NK-92 (cell line): ENCODE results near the gene CTAGE15.
"Not testable (repeated sequence)": the region's sequence is repeated elsewhere in the genome, so short reads cannot be mapped to it uniquely, and the experiment has no call there.

Experiments used
- DNase-seq: peaks from one replicate; lab custom pipeline; 2025; ENCODE audit not compliant: unreplicated experiment; lab: John Stamatoyannopoulos, UW

The CTAGE15 gene

GRCh38 chr7:143622130-143622529 is 50.5 kb downstream of the CTAGE15 start:
- DNase-seq: not testable (repeated sequence)
